Measurements from ENCODE around the gene PLG.
"Not testable (repeated sequence)": the region's sequence is repeated elsewhere in the genome, so short reads cannot be mapped to it uniquely, and the experiment has no call there.

The PLG gene

GRCh38 chr6:160704688-160705087, 2.6 kb downstream of the PLG start:
- not testable (repeated sequence) for DNase-seq (ENCODE audit: low read depth)

DNA sequence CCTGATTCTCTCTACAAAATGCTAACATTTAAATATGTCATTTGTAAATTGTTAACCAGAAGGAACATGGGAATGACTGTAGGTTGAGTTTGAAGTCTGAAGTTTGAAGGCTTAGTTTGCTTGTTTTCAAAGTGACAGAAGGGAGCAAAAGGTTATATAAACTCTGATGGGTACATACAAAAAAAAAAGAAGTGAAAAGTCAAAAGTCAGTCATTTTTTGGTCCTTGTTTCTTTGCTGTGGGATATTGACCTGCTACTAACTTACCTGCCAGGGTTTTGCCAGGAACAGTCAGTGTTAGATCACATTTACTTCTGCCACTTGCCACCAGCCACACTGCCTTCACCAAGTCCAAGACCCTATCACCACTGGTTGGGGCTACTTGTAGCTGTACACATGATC, 6.9 kb downstream of the PLG start:
- not testable (repeated sequence) for DNase-seq (ENCODE audit: low read depth)

- DNase-seq (ENCODE audit: low read depth) = no peak
Measured at GRCh38 chr6:160714731-160715316, 12.8 kb downstream of the PLG start.

DNA sequence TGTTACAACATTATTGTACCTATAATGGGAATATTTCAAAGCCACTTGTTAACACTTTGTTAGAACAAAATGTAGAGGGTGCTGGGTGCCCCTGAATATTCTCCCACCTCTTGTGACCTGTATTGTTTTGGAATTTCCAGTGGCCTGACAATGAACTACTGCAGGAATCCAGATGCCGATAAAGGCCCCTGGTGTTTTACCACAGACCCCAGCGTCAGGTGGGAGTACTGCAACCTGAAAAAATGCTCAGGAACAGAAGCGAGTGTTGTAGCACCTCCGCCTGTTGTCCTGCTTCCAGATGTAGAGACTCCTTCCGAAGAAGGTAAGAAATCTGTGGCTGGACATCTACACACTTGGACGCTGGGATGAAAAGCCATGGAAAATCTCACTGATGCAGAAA, 28.9 kb downstream of the PLG start:
- no peak for DNase-seq (ENCODE audit: low read depth)

DNA sequence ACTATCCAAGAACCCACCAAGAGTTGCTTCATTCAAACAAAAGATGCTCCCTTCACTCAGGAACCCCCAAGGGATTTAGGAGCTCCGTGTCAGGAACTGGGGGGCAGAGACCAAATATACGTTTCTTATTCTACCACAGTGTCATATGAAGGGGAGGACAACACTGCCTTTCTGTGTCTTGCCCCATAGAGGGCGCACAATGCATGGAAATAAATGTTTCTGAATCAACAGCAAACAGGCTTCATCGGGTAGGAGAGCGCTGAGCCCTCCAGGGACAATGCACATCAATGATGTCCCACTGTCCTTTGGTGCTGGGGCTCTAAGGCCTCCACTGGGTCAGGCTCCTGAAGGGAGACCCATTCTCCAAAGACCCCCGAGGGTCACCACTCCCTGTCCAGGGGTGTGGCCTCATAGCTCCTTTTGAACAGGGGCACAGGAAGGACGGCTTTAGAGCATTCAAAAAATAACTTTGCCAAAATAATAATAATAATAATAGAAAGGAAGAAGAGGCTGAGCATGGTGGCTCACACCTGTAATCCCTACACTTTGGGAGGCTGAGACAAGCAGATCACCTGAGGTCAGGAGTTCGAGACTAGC, 31.1 kb downstream of the PLG start:
- DNase-seq (ENCODE audit: low read depth) = peak; percentile 1

DNA sequence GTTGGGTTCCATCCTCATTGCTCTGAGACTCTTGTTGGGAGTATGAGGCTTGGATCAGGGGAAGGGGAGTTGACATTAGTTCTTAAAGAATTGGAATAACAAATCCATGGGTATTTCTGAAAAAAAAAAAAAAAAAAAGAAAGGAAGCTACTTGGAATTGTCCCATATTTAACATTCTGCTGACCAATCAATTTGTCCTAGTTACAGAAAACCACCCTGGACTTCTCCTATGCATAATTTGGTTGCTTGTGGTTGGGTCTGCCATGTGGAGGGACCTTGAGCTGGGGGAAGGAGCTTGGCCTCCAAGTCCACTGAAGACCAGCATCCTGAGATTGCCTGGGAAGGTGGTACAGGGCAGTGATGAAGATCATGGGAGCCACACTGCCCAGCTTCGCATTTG, 32.6 kb downstream of the PLG start:
- DNase-seq (ENCODE audit: low read depth) = no peak

GRCh38 chr6:160735523-160735922, 33.5 kb downstream of the PLG start:
- DNase-seq (ENCODE audit: low read depth) = no peak

DNA sequence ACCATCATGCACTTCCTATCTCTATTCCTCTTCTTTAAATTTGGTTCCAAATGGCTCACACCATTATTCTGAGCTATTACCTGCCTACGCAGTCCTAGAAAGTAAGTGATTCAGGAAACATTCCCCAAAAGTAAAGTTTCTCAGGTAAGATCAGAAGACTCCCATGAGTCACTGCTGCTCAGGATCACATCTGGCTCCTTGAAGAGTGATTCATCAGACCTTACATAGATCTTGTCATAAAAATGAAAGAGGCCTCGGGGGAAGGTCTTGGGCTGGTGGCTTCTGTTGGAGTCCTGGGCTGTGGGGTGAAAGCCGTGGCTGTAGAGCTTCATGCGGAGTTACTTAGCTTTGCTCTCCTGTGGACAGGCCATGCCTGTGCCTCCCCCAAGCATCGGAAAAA, 35.9 kb downstream of the PLG start:
- no peak for DNase-seq (ENCODE audit: low read depth)

GRCh38 chr6:160739955-160740354, 37.9 kb downstream of the PLG start:
- DNase-seq (ENCODE audit: low read depth) = no peak

- DNase-seq (ENCODE audit: low read depth) = not testable (repeated sequence)
Measured at GRCh38 chr6:160741012-160741411, 39.0 kb downstream of the PLG start.

GRCh38 chr6:160742090-160742489, 40.0 kb downstream of the PLG start:
- DNase-seq (ENCODE audit: low read depth) = no peak

DNA sequence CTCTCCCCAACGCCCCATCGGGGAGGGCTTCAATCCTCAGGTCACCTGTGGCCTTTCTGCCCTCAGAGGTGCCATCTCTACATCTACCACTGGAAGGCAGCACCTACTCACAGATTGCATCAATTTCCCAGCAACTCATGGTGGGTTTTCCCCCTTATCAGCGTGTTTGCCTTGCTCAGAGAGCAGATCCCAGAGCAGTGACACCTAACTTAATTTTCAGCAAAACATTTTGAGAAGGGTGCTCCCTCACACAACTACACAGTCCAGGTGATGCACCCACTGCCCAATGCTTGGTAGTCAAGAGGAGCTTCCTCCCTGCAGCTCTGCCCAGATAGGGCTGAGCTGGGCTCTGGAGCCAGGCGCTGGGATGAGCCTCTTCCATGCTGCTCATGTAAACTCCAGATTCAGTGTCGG, 48.2 kb downstream of the PLG start:
- DNase-seq (ENCODE audit: low read depth) = no peak

DNA sequence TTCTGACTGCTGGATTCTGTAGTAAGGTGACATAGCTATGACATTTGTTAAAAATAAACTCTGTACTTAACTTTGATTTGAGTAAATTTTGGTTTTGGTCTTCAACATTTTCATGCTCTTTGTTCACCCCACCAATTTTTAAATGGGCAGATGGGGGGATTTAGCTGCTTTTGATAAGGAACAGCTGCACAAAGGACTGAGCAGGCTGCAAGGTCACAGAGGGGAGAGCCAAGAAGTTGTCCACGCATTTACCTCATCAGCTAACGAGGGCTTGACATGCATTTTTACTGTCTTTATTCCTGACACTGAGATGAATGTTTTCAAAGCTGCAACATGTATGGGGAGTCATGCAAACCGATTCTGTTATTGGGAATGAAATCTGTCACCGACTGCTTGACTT, 51.2 kb downstream of the PLG start:
- DNase-seq (ENCODE audit: low read depth) = not testable (repeated sequence)

DNA sequence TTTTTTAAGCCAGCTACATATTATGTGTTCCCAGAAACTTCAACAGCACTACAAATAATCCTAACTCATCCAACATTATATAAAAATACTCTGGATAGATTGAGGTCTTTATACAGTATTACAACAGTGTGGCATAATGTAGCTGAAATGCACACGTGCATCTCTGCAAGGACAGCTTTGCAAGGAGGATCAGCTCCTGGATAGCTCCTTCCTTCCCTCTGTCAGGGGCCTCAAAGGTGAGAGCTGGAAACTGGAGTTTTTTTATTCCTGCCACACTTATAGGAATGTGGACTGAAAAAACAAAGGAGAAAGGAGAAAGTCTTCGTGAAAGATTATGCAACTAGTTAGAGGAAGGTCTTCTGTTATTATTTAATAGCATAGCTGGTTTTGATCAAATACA, 53.1 kb downstream of the PLG start:
- no peak for DNase-seq (ENCODE audit: low read depth)

- DNase-seq (ENCODE audit: low read depth) = no peak
Measured at GRCh38 chr6:160756021-160756420, 54.0 kb downstream of the PLG start.

GRCh38 chr6:160756871-160757270, 54.8 kb downstream of the PLG start:
- DNase-seq (ENCODE audit: low read depth) = no peak

GRCh38 chr6:160764847-160765246, 62.8 kb downstream of the PLG start:
- no peak for DNase-seq (ENCODE audit: low read depth)

DNA sequence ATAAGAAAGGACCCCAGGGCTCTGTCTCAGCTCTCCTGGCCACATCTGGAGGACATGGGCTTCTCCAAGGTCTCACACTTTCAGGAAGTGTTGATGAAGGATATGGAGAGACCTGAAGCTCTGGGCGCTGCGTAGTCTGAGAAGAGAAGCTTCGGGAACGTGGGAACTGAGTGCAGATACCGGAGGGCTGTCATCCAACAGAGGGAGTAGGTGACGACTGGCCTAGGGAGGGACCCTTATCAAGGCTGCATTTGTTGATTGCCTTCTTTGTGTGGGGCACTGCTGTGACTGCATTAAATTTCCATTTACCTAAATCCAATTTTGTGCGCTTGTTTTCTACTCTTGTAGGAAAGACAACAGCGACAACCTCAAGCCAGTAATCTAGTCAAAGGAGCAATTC, 63.4 kb downstream of the PLG start:
- no peak for DNase-seq (ENCODE audit: low read depth)

DNA sequence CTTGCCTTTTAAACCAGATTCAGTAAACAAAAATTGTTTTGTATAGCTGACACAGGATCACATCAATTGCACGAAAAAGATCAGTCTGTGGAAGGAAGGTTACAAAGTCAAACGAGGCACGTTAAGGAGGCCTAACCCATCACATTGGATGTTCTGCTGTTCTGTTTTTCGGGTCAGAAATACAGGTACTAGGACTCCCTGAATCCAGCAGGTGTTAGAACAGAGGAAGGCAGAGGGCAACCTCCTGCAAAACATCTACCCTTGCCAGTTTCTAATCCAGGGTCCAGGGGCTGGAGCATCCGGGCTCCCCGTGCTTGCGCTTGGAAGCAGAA, 64.6 kb downstream of the PLG start:
- no peak for DNase-seq (ENCODE audit: low read depth)

GRCh38 chr6:160766989-160767646, 65.1 kb downstream of the PLG start:
- peak; percentile 19 for DNase-seq (ENCODE audit: low read depth)

GRCh38 chr6:160767647-160768019, 65.6 kb downstream of the PLG start:
- no peak for DNase-seq (ENCODE audit: low read depth)

DNA sequence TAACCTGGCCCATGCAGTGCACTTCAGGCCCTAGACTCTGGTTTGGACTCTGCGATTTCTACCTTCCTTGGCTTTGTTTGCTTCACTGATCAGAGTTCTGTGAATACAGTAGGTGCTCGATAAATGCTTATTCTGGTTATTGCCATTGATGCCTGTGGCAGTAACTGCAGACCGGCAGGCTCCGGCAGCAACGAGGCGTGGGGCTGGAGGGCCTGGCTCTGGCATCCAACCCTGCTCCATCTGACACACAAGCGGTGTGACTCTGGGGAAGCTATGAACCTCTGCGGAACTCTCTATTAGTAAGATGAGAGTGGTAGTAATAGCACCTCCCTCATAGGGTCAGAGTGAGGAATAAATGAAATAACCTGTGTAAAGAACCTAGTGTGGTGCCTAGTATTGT, 66.1 kb downstream of the PLG start:
- DNase-seq (ENCODE audit: low read depth) = no peak

GRCh38 chr6:160774399-160774798, 72.4 kb downstream of the PLG start:
- DNase-seq (ENCODE audit: low read depth) = no peak

All from T follicular helper cell (primary cell).